Coronary artery (tissue), 2 donors: ENCODE results near the gene AZGP1.
"Not testable (repeated sequence)": the region's sequence is repeated elsewhere in the genome, so short reads cannot be mapped to it uniquely, and the experiment has no call there.

Source experiments
- DNase-seq: peaks from one replicate; pipeline ENCODE4 v3.0.0-alpha.2; 2017; ENCODE audit warnings: low spot score
- H3K27ac ChIP-seq, 2 donors: fragments of 200-600 bp; sonication (generic); one replicate each; pipeline ENCODE4 v1.5.1; 2016 to 2019
- H3K4me3 ChIP-seq: fragments of 200-600 bp; sonication (generic); 2 replicates; pipeline ENCODE4 v1.5.1; 2016; ENCODE audit warnings: mild to moderate bottlenecking, moderate library complexity
- TF ChIP-seq, protein P1 (sequence below): fragments of 200-600 bp; sonication (generic); IDR thresholded peaks from one replicate; pipeline ENCODE4 v1.5.1; 2019; ENCODE audit warnings: antibody characterized with exemption

Gene AZGP1

DNA sequence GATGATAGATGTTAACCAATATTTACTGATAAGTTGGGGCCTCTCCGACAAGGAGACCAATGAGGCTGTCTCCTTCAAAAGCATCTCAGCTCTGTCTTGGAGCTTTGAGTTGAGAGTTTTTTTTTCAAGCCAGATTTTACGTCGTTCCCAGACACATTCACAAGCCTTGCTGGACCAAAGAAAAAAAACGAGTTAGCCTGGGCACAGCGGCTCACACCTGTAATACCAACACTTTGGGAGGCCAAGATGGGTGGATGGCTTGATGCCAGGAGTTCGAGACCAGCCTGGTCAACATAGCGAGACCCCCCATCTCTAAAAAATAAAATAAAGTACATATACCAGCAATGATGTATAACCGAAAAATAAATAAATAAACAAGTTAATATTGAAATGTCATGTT, 19.0 kb upstream of the AZGP1 start:
- TF ChIP-seq, protein P1, sequence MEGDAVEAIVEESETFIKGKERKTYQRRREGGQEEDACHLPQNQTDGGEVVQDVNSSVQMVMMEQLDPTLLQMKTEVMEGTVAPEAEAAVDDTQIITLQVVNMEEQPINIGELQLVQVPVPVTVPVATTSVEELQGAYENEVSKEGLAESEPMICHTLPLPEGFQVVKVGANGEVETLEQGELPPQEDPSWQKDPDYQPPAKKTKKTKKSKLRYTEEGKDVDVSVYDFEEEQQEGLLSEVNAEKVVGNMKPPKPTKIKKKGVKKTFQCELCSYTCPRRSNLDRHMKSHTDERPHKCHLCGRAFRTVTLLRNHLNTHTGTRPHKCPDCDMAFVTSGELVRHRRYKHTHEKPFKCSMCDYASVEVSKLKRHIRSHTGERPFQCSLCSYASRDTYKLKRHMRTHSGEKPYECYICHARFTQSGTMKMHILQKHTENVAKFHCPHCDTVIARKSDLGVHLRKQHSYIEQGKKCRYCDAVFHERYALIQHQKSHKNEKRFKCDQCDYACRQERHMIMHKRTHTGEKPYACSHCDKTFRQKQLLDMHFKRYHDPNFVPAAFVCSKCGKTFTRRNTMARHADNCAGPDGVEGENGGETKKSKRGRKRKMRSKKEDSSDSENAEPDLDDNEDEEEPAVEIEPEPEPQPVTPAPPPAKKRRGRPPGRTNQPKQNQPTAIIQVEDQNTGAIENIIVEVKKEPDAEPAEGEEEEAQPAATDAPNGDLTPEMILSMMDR, result no peak
- DNase-seq, result no peak
- Histone ChIP-seq H3K4me3 (no peak overlapping the region), H3K27ac (no peak overlapping the region)

DNA sequence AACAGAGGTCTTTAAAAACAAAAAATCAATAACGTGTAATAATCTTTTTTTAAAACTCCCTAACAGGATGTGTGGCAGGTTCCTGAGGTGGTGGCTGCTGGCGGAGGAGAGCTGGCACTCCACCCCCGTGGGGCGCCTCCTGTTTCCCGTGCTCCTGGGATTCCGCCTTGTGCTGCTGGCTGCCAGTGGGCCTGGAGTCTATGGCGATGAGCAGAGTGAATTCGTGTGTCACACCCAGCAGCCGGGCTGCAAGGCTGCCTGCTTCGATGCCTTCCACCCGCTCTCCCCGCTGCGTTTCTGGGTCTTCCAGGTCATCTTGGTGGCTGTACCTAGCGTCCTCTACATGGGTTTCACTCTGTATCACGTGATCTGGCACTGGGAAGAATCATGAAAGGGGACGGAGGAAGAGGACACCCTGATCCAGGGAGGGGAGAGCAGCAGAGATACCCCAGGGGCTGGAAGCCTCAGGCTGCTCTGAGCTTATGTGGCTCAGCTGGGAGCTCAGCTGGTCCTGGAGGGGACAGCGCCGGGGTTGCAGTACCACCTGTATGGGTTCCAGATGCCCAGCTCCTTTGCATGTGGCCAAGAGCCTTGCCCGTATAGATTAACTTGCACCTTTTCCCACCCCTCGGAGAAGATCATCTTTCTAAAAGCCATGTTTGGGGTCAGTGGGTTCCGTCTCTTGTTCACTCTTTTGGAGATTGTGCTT, 16.7 kb upstream of the AZGP1 start:
- DNase-seq, result no peak
- Histone ChIP-seq H3K27ac (no peak overlapping the region), H3K4me3 (no peak overlapping the region)
- TF ChIP-seq, protein P1, result no peak

DNA sequence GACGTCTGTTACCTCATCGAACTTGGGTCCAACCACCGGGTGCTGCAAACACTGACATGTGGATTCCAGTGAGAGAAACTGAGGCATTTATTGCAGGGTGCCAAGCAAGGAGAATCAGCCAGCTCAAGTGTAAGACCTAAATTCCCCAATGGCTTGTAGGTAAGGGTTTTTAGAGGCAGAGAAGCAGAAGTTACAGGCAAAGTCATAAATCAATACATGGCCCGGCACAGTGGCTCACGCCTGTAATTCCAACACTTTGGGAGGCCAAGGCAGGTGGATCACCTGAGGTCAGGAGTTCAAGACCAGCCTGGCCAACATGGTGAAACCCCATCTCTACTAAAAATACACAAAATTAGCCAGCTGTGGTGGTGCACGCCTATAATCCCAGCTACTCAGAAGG, 15.7 kb upstream of the AZGP1 start:
- not testable (repeated sequence) for H3K4me3 ChIP-seq, DNase-seq, H3K27ac ChIP-seq

DNA sequence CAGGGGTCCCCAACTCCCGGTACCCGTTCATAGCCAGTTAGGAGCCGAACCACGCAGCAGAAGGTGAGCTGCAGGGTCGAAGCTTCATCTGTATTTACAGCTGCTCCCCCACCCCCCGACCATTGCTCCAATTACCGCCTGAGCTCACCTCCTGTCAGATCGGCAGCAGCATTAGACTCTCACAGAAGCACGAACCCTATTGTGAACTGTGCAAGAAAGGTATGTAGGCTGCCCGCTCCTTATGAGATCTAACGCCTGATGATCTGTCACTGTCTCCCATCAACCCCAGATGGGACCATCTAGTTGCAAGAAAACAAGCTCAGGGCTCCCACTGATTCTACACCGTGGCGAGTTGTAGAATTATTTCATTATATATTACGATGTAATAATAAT, 14.6 kb upstream of the AZGP1 start:
- H3K27ac ChIP-seq, result no peak overlapping the region
- peak overlapping the region; percentile 49 for H3K4me3 ChIP-seq
- DNase-seq, result no peak
- TF ChIP-seq, protein P1, result no peak

DNA sequence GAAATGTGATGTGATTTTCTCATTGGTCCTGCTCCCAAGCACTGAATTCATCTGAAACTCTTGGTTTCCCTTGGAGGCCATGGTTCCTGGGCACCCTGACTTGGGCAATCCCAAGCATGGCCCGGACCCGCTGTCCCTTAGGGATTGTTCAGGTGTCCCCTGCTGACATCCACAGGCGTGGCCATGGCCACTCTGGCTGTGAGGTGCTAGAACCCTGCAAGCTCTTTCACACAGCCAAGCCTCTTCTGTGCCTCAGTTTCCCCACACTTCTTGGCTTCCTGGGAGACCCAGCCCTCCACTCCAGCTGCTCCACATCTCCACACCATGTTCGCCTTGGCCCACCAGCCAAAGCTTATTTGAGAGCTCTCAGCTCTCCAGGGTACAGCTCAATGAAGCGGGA, 12.0 kb upstream of the AZGP1 start:
- TF ChIP-seq, protein P1, result no peak
- DNase-seq, result no peak
- no peak overlapping the region for H3K27ac ChIP-seq

DNA sequence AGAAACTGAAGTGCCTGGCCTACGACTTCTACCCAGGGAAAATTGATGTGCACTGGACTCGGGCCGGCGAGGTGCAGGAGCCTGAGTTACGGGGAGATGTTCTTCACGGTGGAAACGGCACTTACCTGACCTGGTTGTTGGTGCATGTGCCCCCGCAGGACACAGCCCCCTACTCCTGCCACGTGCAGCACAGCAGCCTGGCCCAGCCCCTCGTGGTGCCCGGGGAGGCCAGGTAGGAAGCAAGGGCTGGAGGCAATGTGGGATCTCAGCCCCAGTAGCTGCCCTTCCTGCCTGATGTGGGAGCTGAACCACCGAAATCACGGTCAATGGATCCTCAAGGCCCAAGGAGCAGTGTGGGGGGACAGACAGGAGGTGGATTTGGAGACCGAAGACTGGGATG, 11.5 kb upstream of the AZGP1 start:
- not testable (repeated sequence) for DNase-seq, H3K27ac ChIP-seq, H3K4me3 ChIP-seq

More for the DNA sequence above, 12.0 kb upstream of the AZGP1 start:
- H3K4me3 ChIP-seq, result no peak overlapping the region

DNA sequence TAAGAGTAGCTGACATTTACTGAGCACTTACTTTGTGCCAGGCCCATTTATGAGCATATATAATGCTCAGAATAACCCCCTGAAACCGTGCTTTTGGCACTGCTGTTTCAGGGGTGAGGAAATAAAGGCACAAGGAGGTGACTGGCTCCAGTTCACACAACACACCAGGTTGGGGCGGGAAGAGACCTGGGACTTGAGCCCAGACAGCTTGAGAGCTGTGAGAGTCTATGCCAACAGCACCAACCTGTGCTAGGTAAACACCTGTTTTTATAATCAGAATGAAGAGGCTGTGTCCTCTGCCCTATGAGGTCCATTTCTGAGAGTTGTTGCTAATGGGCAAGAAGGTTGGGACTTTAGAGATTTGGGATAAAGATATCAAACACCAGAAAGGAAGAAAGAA, 8.8 kb upstream of the AZGP1 start:
- TF ChIP-seq, protein P1, result no peak
- no peak overlapping the region for H3K27ac ChIP-seq
- H3K4me3 ChIP-seq, result no peak overlapping the region
- DNase-seq, result no peak

DNA sequence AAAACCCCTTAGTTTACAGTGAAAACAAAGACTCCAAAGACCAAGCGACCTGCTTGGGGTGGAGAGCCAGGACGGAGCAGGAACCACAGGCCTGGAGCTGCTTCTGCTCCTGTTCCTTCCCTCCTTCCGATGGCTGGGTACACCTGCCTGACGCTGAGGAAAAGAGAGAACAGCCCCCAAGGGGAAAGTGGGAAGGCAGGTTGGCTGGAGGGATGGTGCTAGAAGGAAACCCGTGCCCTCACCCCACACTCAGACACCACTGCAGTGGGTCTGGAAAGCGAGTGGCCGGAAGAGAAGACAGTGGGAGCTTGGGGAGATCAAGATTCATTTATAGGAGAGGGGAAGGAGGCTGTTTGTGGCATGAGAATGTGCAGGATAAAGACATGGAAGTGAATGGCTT, 5.2 kb upstream of the AZGP1 start:
- not testable (repeated sequence) for H3K27ac ChIP-seq, DNase-seq, H3K4me3 ChIP-seq

DNA sequence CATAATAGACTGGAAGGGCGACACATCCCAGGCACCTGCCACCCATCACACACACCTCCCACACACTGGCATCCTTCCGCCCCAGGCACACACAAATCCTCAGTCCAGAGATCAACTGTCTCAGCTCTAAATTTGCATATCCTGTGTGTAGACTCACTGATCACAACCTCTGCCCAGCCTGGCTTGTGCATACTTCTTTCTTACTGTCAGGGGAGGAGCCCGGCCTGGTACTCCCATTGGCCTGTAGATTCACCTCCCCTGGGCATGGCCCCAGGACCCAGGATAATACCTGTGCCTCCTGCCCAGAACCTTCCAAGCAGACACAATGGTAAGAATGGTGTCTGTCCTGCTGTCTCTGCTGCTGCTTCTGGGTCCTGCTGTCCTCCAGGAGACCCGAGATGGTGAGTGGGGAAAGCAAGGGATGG, 4.6 kb upstream of the AZGP1 start:
- not testable (repeated sequence) for H3K4me3 ChIP-seq, H3K27ac ChIP-seq, DNase-seq
